GM19397 (cell line): ENCODE data around the gene PEX10.
"Not testable (repeated sequence)": the region's sequence is repeated elsewhere in the genome, so short reads cannot be mapped to it uniquely, and the experiment has no call there.

Source experiments
- ATAC-seq: cut with Tn5 transposase; IDR thresholded peaks from one replicate; pipeline ENCODE4 v1.9.1; 2021; ENCODE audit warnings: mild to moderate bottlenecking, moderate library complexity; ENCODE audit not compliant: unreplicated experiment

PEX10 gene

GRCh38 chr1:2443277-2444137 lies 31.1 kb upstream of the PEX10 start:
- ATAC-seq = no peak

GRCh38 chr1:2442661-2443060 lies 30.3 kb upstream of the PEX10 start:
- no peak for ATAC-seq

DNA sequence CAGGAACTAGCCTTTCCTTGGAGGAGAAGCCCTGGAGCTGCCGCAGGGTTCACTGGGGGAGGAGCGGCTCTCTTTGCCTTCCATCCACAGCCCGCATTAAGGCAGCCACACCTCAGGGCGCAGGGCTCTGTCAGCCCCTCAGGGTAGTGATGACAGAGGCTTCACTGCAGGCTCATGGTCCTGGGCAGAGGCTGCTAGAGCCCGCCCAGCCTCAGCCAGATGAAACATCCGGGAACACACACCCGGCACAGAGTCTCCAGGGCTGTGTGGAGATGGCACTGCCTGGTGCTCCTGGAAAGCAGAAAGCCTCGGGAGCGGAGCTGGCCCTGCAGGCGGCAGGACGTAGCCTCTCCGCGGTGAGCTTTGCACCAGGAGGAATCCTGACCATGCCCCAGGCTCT lies 29.4 kb upstream of the PEX10 start:
- no peak for ATAC-seq

- ATAC-seq = not testable (repeated sequence)
These were observed 28.0 kb upstream of the PEX10 start for GRCh38 chr1:2440346-2440745.

- ATAC-seq = no peak
These were observed 27.0 kb upstream of the PEX10 start for GRCh38 chr1:2439369-2439768.

DNA sequence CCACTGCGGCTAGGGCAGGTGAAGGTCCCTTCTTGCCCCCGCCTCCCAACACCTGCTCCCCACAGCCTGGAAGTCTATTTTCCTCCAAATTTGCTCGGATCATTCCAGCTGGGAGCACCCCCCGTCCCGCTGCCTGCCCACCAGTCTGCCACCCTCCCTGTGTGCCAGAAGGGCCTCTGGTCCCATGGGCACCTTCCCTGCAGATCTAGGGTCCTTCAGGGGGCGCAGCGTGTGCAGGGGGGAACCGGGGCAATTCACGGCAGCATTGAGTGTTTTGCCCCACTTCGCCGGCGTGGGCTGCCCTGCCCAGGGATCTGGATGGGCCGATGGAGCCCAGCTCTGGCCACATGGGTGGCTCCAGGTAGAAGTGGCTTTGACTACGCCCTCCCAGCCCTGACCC lies 26.3 kb upstream of the PEX10 start:
- ATAC-seq = no peak

- no peak for ATAC-seq
These were observed 25.7 kb upstream of the PEX10 start for GRCh38 chr1:2438038-2438437.

- no peak for ATAC-seq
These were observed 25.3 kb upstream of the PEX10 start for GRCh38 chr1:2437617-2438016.

DNA sequence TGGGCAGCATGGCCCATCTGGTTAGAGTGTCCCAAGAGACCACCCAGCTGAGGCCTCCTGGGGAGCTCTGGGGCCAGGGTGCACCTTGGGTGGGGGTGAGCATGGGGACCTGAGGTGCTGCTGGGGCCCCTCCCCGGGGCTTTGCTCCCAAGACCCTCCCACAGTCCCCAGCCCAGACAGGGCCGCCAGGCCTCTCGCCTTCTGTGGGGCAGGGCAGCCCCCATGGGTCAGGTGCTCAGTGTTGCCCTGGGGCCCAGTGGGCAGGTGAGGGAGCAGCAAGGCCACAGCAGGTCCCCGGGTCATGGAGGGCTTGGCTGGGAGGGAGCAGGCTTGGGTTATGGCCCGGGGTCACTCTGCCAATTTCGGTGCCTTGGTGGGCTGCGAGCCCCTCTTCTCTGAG lies 24.5 kb upstream of the PEX10 start:
- ATAC-seq = no peak

DNA sequence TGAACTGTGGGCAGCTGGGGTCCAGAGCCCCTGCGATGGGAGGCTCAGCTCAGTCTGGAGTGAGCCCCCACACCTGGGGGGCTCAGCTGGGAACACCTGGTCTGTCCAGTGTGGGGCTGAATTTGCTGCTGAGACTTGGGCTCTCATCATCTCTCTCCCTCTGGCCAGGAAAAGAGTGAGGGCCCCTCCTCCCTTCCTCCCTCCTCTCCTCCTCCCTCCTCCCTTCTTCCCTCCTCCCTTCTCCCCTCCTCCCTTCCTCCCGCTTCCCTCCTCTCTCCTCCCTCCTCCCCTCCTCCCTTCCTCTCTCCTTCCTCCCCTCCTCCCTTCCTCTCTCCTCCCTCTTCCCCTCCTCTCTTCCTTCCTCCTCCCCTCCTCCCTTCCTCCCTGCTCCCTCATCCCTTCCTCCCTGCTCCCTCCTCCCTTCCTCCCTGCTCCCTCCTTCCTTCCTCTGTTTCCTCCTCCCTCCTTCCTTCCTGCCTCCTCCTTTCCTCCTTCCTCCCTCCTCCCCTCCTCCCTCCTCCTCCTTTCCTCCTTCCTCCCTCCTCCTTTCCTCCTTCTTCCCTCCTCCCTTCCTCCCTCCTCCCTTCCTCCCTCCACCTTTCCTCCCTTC lies 23.5 kb upstream of the PEX10 start:
- no peak for ATAC-seq

DNA sequence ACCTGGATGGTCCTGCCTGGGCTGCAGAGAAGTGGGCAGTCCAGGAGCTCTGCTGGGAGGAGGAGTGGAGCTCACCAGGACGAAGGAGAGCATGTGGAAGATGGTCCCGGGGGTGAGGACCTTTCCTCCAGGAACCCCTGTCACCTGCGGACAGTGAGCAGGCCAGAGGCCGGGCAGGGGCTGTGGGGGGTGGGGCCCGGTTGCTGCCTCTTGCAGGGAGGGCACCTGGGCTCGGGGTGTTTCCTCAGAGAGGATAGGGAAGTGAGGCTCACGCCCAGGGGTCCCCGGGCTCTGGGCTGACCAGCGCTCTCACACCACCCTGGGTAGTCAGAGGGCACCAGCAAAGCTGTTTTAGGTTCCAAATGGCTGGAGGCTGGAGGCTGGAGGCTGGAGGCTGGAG lies 22.7 kb upstream of the PEX10 start:
- no peak for ATAC-seq

DNA sequence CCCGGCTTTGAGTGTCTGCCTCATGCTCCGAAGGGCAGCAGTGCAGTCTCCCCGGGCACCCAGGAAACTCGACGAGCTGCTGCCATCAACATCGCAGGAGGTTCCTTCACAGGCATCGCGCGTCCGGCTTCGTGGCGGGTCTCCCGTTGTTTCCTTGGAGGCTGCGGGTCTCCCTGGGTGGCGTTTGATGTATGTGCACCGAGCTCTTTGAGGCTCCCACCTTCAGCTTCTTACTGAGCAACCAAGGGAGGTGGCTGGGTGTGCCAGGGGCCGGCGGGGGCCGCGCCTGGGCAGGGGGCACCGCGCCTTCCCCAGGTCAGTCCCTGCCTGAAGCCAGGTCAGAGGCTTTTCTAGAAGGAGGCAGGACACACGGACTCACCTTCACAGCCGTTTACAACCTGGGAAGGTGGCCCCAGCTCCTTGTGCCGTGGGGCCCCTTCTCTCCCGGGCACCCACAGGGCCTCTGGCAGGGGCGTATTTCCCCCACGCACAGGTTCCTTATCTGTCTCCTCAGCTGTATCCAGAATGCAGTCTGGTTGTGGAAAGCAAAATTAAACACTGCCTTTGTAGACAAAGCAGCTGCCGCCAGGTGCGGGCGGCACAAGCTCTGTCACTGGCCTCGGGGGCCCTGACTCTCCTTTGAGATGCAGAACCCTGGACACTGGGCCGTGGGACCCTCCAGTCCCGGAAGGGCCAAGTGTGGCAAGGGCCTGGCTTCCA lies 21.7 kb upstream of the PEX10 start:
- ATAC-seq = no peak

DNA sequence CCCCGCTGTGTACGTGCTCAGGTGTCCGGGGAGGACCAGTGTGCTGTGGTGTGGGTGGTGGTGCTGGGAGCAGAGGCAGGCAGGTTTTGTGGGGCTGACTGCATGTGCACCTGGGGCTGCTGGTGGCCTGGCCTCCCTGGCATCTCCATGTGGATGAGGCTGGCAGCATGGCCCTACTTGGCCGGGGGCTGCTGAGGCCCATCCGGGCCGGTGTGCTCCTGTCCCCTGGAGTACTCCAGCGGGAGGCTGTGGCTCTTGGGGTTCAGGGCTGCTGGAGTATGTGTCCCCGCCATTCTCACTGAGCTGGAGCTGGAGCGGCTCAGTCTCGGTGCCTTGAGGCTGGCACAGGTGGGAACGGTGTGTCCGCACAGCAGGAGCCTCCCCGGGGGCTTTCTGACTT lies 20.8 kb upstream of the PEX10 start:
- ATAC-seq = no peak

- no peak for ATAC-seq
These were observed 20.1 kb upstream of the PEX10 start for GRCh38 chr1:2432441-2432844.

- ATAC-seq = no peak
These were observed 19.2 kb upstream of the PEX10 start for GRCh38 chr1:2431518-2431917.

DNA sequence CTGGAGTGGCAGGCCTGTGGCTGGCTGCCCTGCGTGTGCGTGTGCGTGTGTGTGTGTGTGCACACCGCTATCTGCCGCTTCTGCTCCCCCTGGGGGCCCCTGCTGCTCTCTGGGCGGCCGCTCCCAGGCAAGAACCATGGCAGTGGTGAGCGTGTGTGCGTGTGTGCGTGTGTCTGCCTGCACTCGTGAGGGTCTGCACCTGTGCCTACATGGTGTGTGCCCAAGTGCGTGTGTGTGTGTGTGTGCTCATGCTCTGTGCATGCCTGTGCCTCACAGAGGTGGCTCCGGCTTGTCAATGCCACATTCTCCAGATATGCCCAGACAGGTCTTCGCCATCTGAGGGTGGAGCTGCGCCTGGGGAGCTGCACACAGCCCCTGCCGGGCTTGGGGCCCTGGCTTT lies 18.7 kb upstream of the PEX10 start:
- ATAC-seq = no peak

- no peak for ATAC-seq
These were observed 18.2 kb upstream of the PEX10 start for GRCh38 chr1:2430592-2430973.

GRCh38 chr1:2429780-2430591 lies 17.6 kb upstream of the PEX10 start:
- ATAC-seq = no peak

DNA sequence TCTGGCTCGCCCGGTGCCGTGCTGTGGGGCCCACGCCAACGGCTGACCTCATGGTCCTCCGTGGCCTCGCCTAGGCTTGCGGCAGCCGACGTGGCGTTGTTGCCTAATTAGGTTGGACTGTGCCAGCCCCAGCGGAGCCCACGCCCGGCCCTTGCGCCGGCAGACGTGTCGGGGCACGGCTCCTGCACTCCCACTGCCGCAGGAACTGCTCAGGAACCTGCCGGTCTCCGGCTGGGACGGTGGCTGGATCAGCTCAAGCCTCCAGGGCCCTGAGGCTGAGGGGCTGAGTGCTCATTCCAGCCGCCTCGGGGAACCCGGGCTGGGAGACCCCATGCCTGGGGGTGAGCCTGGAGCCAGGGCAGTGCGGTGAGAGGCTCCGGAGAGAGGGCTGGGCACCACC lies 16.1 kb upstream of the PEX10 start:
- ATAC-seq = no peak

DNA sequence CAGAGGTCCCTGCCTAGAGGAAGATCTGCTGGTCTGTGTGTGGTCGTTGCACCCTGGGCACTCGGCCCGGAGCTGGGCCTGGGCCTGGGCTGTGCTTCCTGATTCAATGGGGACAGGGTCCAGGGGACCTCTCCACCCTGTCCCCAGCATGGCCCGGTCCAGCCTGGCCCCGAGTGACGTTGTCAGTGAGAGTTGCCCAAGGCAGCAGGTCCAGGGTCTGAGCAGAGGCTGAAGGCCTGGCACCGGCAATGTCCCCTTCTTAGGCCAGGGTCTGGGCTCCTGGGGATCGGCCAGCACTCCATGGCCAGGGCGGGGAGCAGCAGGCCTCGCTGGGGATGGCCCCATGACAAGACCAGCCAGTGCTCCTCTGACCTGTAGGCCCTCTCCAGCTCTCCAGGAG lies 15.6 kb upstream of the PEX10 start:
- no peak for ATAC-seq

DNA sequence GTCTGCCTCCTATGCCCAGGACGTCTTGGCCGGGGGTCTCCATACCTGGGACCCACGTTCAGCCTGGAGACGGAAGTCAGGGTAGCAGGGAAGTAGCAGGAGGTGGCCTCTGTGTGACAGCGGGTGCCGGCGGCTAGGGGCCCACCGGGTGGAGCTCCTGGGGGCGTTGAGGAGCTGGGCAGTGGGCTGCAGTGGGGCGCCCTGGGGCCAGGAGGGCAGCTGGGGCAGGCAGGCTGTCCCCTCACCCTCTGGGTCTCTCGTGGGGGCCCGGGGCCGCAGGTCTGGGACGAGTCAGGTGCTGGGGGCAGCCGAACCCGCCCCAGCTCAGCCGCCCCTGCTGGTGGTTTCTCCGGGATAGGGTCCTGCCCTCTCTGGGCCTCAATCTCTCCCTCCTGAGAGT lies 14.7 kb upstream of the PEX10 start:
- no peak for ATAC-seq
